ENCODE measurements around the gene FAM227B. TPM values are rescaled to one million over a fixed set of nuclear protein-coding genes. Genes with fewer than 3 reads are reported as not detected.

Gene FAM227B
- polyA plus RNA-seq, 4 donors = 1.6 to 8.7 (median 3.2) TPM

DNA sequence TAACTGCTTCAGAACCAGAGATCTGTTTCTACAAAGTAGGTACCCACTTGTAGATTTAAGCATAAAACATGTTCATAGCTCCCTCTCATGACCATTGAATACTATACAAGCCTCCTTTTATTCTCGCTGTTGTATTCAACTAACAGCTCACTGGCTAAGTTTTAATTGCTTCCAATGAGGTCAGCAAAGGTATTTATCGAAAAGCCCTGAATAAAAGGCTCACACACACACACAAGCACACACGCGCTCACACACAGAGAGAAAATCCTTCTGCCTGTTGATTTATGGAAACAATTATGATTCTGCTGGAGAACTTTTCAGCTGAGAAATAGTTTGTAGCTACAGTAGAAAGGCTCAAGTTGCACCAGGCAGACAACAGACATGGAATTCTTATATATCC is 197.6 kb downstream of the FAM227B start, which contains the start of gene FGF7:
TSS of gene FGF7 (plus strand) at position 222 of the 400 bp plus-strand sequence. CDS start 1,056 bp downstream, outside the sequence.
- Histone ChIP-seq H3K27ac (ENCODE audit: low read depth in 1 of 3, low read length in 2 of 3) (peak within 1 kb of the TSS in 2 of 3 donors; percentile 19 to 26), H3K4me1 (ENCODE audit: control insufficient read depth in 3 of 3, insufficient read depth in 2 of 3, low read depth in 1 of 3, low read length in 2 of 3) (no peaks in the 10 kb centered on the region), H3K9me3 (ENCODE audit: control insufficient read depth in 2 of 2, insufficient read depth in 1 of 2, low read depth in 1 of 2, low read length in 1 of 2) (no peaks in the 10 kb centered on the region), H3K4me3 (ENCODE audit: low read depth in 1 of 3, low read length in 3 of 3) (peak within 1 kb of the TSS in 1 of 3 donors; percentile 41), H3K36me3 (ENCODE audit: control insufficient read depth in 3 of 3, insufficient read depth in 2 of 3, low read depth in 1 of 3, low read length in 3 of 3) (no peaks in the 10 kb centered on the region), H3K27me3 (ENCODE audit: control insufficient read depth in 3 of 3, insufficient read depth in 3 of 3, low read length in 3 of 3) (no peaks in the 10 kb centered on the region)
- WGBS, 3 donors = 46 to 79% (median 70%) methylated on average over 4 of the region's 4 CpGs
- DNase-seq = peak in 1 of 2 donors; percentile 16
- no peak for FAIRE-seq

DNA sequence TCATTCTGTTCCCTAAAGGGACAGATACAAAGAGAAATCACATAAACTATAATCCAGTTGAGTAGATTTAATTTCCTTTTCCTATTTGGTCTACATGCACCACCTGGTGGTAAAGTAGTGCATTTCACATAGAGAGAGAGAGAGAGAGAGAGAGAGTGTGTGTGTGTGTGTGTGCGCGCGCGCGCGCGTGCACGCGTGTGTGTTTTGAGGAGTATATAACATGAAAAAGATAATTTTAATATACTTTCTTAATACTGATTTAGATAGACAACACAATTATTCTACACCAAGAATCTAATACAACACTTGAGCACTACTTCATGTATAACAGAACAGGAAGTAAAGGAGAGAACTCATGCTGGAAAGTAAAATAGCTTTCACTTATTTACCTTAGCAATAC is 198.6 kb downstream of the FAM227B start:
- Histone ChIP-seq H3K4me3 (ENCODE audit: low read depth in 1 of 3, low read length in 3 of 3) (no peak overlapping the region), H3K27ac (ENCODE audit: low read depth in 1 of 3, low read length in 2 of 3) (no peak overlapping the region), H3K4me1 (ENCODE audit: control insufficient read depth in 3 of 3, insufficient read depth in 2 of 3, low read depth in 1 of 3, low read length in 2 of 3) (no peaks in the 10 kb centered on the region), H3K36me3 (ENCODE audit: control insufficient read depth in 3 of 3, insufficient read depth in 2 of 3, low read depth in 1 of 3, low read length in 3 of 3) (no peaks in the 10 kb centered on the region), H3K27me3 (ENCODE audit: control insufficient read depth in 3 of 3, insufficient read depth in 3 of 3, low read length in 3 of 3) (no peaks in the 10 kb centered on the region), H3K9me3 (ENCODE audit: control insufficient read depth in 2 of 2, insufficient read depth in 1 of 2, low read depth in 1 of 2, low read length in 1 of 2) (peaks cover 0 to 4% of the 10 kb centered on the region in 2 donors)
- 36 to 62% (median 54%) methylated on average over 9 of the region's 9 CpGs for WGBS, 3 donors
- FAIRE-seq = no peak
- peak; percentile 54 for DNase-seq

DNA sequence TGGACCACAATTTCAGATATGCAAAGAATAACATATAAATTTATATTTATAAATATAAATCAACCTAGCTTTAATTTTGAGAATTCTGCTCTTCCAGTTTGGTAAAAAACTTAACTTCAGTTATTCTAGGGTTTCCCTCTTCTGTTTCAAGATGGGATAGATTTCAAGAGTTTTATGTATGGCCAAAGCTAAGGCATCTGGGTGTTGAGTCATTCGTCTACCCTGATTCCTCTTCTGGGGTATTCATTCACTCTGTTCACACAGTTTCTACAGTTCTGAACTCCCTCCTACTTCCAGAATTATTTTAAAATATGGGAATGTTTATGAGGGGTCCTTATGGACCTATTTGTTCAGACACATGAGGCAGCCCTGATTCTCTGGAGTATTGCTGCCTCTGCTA is 201.8 kb downstream of the FAM227B start:
- 84 to 96% (median 91%) methylated on average over 1 of the region's 1 CpG for WGBS, 3 donors
- Histone ChIP-seq H3K27me3 (ENCODE audit: control insufficient read depth in 3 of 3, insufficient read depth in 3 of 3, low read length in 3 of 3) (no peaks in the 10 kb centered on the region), H3K4me3 (ENCODE audit: low read depth in 1 of 3, low read length in 3 of 3) (no peak overlapping the region), H3K9me3 (ENCODE audit: control insufficient read depth in 2 of 2, insufficient read depth in 1 of 2, low read depth in 1 of 2, low read length in 1 of 2) (peaks cover 0 to 6% of the 10 kb centered on the region in 2 donors), H3K27ac (ENCODE audit: low read depth in 1 of 3, low read length in 2 of 3) (no peak overlapping the region), H3K36me3 (ENCODE audit: control insufficient read depth in 3 of 3, insufficient read depth in 2 of 3, low read depth in 1 of 3, low read length in 3 of 3) (no peaks in the 10 kb centered on the region), H3K4me1 (ENCODE audit: control insufficient read depth in 3 of 3, insufficient read depth in 2 of 3, low read depth in 1 of 3, low read length in 2 of 3) (no peaks in the 10 kb centered on the region)
- FAIRE-seq (no peak), DNase-seq (no peak)

DNA sequence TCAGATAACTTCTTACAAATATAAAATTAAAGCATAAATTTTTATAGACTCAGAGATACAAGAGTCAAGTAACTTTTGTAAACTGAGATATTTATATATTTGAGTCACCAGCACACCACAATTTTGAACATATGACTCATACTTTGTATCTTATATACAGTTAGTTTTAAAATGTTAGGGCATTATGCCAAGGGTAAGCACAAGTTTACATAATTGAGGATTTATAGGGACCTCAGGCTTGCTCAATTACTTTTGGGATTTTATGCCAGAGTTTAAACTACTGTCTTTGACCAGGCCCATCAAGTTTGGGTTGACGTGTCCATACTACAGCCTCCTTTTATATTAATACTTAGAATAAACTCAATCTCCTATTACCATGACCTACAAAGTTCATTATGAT is 205.0 kb downstream of the FAM227B start:
- FAIRE-seq (no peak), DNase-seq (no peak)
- peaks cover 0 to 6% of the 10 kb centered on the region in 2 donors for H3K9me3 ChIP-seq (ENCODE audit: control insufficient read depth in 2 of 2, insufficient read depth in 1 of 2, low read depth in 1 of 2, low read length in 1 of 2)
- 70 to 95% (median 70%) methylated on average over 1 of the region's 1 CpG for WGBS, 3 donors
- H3K4me3 ChIP-seq (ENCODE audit: low read depth in 1 of 3, low read length in 3 of 3) = no peak overlapping the region
- H3K27me3 ChIP-seq (ENCODE audit: control insufficient read depth in 3 of 3, insufficient read depth in 3 of 3, low read length in 3 of 3) = no peaks in the 10 kb centered on the region
- H3K36me3 ChIP-seq (ENCODE audit: control insufficient read depth in 3 of 3, insufficient read depth in 2 of 3, low read depth in 1 of 3, low read length in 3 of 3) = no peaks in the 10 kb centered on the region
- H3K27ac ChIP-seq (ENCODE audit: low read depth in 1 of 3, low read length in 2 of 3) = no peak overlapping the region
- H3K4me1 ChIP-seq (ENCODE audit: control insufficient read depth in 3 of 3, insufficient read depth in 2 of 3, low read depth in 1 of 3, low read length in 2 of 3) = no peaks in the 10 kb centered on the region

DNA sequence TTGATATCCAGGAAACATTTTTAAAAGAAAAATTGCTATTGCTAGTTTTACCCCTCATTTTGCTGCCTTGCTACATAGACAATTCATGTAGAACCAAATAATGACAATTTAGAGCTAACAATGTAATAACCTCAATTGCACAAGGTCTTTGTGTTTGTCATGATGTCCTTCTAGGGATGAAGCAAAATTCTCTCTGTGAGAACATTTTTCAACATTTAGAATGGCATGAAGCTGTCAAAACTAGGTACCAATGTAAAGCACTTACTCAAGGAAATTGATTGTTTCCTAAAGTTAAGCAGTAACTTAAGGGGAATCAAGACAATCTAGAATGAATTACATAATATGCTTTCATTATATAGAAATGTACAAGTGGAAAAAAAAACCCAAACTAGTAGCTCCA is 205.5 kb downstream of the FAM227B start:
- H3K27me3 ChIP-seq (ENCODE audit: control insufficient read depth in 3 of 3, insufficient read depth in 3 of 3, low read length in 3 of 3) = no peaks in the 10 kb centered on the region
- DNase-seq = no peak
- H3K36me3 ChIP-seq (ENCODE audit: control insufficient read depth in 3 of 3, insufficient read depth in 2 of 3, low read depth in 1 of 3, low read length in 3 of 3) = no peaks in the 10 kb centered on the region
- no peak overlapping the region for H3K27ac ChIP-seq (ENCODE audit: low read depth in 1 of 3, low read length in 2 of 3)
- peaks cover 0 to 6% of the 10 kb centered on the region in 2 donors for H3K9me3 ChIP-seq (ENCODE audit: control insufficient read depth in 2 of 2, insufficient read depth in 1 of 2, low read depth in 1 of 2, low read length in 1 of 2)
- H3K4me1 ChIP-seq (ENCODE audit: control insufficient read depth in 3 of 3, insufficient read depth in 2 of 3, low read depth in 1 of 3, low read length in 2 of 3) = no peaks in the 10 kb centered on the region
- no peak overlapping the region for H3K4me3 ChIP-seq (ENCODE audit: low read depth in 1 of 3, low read length in 3 of 3)
- FAIRE-seq = no peak

DNA sequence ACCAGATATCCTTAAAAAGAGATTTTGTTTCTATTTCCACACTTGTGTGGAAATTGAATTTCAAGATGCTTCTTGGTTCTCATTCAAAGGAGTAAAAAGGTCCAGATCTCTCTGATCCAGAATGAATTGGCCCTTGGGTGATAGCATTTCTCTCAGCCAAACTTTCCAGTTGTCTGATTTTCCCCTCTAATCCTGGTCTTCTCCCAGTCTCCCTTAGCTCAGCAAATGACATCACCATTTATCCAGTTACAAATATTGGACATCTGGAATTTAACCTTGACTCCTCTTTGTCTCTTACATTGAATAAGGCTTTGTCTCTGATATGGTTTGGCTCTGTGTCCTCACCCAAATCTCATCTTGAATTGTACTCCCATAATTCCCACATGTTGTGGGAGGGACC is 207.8 kb downstream of the FAM227B start:
- DNase-seq (no peak), FAIRE-seq (no peak)
- Histone ChIP-seq H3K27ac (ENCODE audit: low read depth in 1 of 3, low read length in 2 of 3) (no peak overlapping the region), H3K9me3 (ENCODE audit: control insufficient read depth in 2 of 2, insufficient read depth in 1 of 2, low read depth in 1 of 2, low read length in 1 of 2) (peaks cover 0 to 6% of the 10 kb centered on the region in 2 donors), H3K36me3 (ENCODE audit: control insufficient read depth in 3 of 3, insufficient read depth in 2 of 3, low read depth in 1 of 3, low read length in 3 of 3) (no peaks in the 10 kb centered on the region), H3K4me1 (ENCODE audit: control insufficient read depth in 3 of 3, insufficient read depth in 2 of 3, low read depth in 1 of 3, low read length in 2 of 3) (no peaks in the 10 kb centered on the region), H3K4me3 (ENCODE audit: low read depth in 1 of 3, low read length in 3 of 3) (no peak overlapping the region), H3K27me3 (ENCODE audit: control insufficient read depth in 3 of 3, insufficient read depth in 3 of 3, low read length in 3 of 3) (no peaks in the 10 kb centered on the region)

DNA sequence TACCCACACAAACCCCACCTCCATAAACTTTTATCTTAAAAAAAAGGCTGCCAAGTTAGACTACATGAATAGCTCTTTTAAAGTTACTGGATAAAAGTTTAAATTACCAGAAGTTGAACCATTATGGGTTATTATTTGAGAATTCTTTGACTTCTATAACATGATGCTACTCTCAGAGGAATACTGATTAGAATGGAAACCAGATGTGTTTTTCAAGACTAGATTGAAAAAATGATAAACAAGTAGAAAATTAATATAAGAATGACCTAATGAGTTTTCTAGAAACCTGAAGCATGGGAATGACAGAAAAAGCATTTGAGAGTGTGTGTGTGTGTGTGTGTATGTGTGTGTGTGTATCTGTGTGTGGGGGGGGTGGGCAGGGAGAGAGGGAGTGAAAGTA is 210.0 kb downstream of the FAM227B start:
- no peaks in the 10 kb centered on the region for H3K4me1 ChIP-seq (ENCODE audit: control insufficient read depth in 3 of 3, insufficient read depth in 2 of 3, low read depth in 1 of 3, low read length in 2 of 3)
- DNase-seq (no peak), FAIRE-seq (no peak)
- H3K27ac ChIP-seq (ENCODE audit: low read depth in 1 of 3, low read length in 2 of 3) = no peak overlapping the region
- H3K36me3 ChIP-seq (ENCODE audit: control insufficient read depth in 3 of 3, insufficient read depth in 2 of 3, low read depth in 1 of 3, low read length in 3 of 3) = no peaks in the 10 kb centered on the region
- H3K9me3 ChIP-seq (ENCODE audit: control insufficient read depth in 2 of 2, insufficient read depth in 1 of 2, low read depth in 1 of 2, low read length in 1 of 2) = no peaks in the 10 kb centered on the region
- H3K4me3 ChIP-seq (ENCODE audit: low read depth in 1 of 3, low read length in 3 of 3) = no peak overlapping the region
- no peaks in the 10 kb centered on the region for H3K27me3 ChIP-seq (ENCODE audit: control insufficient read depth in 3 of 3, insufficient read depth in 3 of 3, low read length in 3 of 3)

DNA sequence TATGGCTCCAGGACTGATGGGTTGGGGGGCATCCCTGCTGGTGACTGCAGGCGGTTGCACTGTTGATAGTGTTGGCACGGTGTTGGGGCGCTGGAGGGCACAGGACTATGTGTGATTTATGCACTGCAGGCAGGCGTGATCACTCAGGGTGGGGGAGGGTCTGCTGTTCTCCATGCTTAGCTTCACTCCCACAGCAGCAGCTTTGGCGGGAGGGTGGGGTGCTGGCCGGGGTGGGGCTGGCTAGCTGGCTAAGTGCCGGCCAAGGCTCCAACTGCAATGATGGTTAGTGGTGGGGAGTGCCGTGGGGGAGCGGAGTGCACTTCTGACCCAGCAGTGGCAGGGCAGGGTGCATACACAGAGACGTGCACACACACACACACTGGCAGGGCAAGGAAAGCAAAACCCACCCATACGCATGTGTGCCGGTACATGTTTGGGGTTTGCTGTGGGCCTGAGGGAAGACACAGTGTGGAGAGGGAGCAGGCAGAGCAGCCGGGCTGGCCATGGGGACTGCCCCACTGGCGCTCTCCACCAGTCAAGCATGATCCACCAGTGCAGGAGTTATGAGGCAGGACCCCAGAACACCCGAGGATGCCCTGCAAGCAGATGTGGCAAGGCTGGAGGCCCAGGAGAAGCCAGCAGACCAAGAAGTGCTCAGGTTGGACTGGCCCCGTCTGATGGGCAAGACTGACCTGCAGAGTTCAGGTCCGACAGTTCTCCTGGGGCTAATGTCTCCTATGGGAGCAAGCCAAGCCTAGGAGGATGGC is 214.1 kb downstream of the FAM227B start:
- Histone ChIP-seq H3K9me3 (ENCODE audit: control insufficient read depth in 2 of 2, insufficient read depth in 1 of 2, low read depth in 1 of 2, low read length in 1 of 2) (no peaks in the 10 kb centered on the region), H3K27me3 (ENCODE audit: control insufficient read depth in 3 of 3, insufficient read depth in 3 of 3, low read length in 3 of 3) (no peaks in the 10 kb centered on the region), H3K4me1 (ENCODE audit: control insufficient read depth in 3 of 3, insufficient read depth in 2 of 3, low read depth in 1 of 3, low read length in 2 of 3) (no peaks in the 10 kb centered on the region), H3K4me3 (ENCODE audit: low read depth in 1 of 3, low read length in 3 of 3) (no peak overlapping the region), H3K27ac (ENCODE audit: low read depth in 1 of 3, low read length in 2 of 3) (no peak overlapping the region), H3K36me3 (ENCODE audit: control insufficient read depth in 3 of 3, insufficient read depth in 2 of 3, low read depth in 1 of 3, low read length in 3 of 3) (no peaks in the 10 kb centered on the region)
- no peak for FAIRE-seq
- no peak for DNase-seq
- 83 to 93% (median 86%) methylated on average over 17 of the region's 17 CpGs for WGBS, 3 donors

All from small intestine (tissue), 7 donors.